HG02678 (cell line): Measurements from ENCODE around the gene USB1.

Experiments
- ATAC-seq: cut with Tn5 transposase; IDR thresholded peaks from one replicate; pipeline ENCODE4 v1.9.1; 2021; ENCODE audit warnings: mild to moderate bottlenecking, moderate library complexity; ENCODE audit not compliant: unreplicated experiment

The USB1 gene

GRCh38 chr16:58013201-58013956 lies 12.2 kb downstream of the USB1 start:
- ATAC-seq, result no peak

DNA sequence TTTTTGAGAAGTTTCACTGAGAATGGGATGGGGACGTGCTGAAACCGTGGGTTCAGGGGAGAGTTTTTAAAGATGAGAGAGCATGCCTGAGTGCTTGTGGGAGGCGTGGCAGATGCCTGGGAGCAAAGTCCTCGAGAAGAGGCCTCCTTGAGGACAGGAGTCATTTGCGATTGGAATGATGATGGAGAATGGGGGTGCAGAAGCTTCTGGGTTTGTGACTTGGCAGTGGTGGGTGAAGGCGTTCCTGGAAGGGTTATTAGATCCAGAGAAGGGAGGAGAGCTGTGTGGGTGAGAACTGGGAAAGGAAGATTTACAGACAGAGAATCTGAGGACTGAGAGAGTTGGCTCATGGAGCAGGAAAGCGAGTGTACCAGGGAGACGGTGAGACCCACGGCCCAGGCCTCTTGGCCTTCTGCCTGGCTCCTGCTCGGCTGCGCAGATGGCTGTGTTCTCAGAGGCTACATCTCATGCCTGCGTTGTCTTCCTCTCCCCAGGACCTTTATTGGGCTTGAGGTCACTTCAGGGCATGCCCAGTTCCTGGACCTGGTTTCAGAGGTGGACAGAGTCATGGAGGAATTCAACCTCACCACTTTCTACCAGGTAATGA lies 15.7 kb downstream of the USB1 start:
- no peak for ATAC-seq

- ATAC-seq, result no peak
Observed at GRCh38 chr16:58018803-58019202, 17.6 kb downstream of the USB1 start.

- ATAC-seq, result no peak
Observed at GRCh38 chr16:58019866-58020538, 18.8 kb downstream of the USB1 start.

- no peak for ATAC-seq
Observed at GRCh38 chr16:58020628-58021521, 19.7 kb downstream of the USB1 start.

DNA sequence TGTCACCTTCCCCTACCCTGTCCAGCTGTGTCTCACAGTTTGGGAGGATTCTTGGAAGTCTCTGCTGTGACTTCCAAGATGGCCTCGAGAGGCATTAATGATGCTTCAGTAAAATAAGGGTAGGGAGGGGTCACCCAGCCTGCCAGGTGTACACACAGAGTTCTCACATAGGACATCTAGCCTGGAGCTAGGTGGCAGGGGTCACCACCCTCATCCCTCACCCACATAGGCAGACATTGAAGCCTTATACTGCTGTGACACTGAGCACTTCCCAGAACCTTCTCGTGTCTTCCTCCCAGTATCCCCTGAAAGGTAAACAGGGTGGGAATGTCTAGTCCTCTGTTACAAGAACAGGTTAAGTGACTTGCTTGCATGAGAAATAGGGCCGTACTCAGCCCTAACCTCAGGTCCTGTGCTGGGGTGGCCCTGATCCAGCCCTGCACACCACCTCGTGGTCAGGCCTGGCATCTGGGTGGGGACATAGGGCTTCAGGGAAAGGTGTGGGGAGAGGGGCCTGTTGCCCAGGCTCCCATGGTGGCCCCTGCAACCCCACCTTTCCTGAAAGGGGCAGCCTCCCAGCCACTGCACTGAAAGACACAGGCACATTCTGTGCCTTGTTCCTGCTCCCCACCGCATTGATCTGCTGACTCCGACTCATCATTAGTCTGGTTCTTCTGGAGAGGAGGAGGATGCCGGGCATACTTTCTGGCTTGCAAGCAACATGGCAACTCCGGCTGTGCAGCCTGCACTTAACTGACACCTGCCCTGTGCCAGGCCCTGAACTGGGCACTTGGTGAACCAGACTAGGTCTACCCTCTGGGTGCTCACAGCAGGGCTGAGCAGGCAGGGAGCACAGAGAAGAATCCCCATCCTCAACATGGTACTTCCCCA lies 20.7 kb downstream of the USB1 start:
- no peak for ATAC-seq

GRCh38 chr16:58022601-58023371 lies 21.6 kb downstream of the USB1 start:
- no peak for ATAC-seq

DNA sequence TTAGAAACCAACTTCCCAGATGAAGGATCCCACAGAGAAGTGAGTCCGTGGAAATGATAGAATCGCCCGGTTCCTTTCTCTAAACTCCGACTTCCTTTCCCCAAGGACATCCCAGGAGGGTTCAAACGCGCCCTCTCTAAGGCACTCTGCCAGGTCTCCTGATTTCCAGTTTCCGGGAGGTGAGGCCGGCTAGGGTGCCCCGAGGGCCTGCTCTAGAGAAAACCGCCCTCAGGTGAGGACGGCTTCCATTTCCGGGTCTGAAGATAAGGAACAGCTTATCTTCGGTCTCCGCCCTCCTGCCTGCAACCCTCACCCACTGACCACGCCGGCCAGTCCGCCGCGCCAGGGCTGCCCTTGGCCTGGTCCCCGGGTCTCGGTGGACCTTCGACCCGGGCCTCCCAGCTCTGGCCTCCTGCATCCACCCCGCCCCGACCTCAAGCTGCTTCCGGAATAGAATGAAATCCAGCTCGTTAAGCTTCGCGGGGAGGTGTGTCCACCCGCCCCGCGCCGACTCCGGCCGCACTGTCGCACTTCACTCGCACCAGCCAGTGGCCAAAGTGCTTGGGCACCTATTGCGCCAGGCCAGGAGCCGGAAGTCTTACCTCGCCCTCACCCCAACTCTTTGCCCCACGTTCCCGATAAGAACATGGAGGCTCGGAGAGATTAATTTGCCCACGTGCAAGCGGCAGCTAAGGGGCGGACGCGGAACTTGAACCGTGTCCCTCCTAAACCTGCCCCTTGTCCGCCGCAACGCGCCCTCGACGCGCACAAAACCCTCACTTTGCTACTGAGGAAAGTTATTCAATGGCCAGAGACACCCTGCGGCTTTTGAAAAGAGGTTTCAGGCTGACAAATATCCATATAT lies 23.5 kb downstream of the USB1 start:
- ATAC-seq, result no peak

DNA sequence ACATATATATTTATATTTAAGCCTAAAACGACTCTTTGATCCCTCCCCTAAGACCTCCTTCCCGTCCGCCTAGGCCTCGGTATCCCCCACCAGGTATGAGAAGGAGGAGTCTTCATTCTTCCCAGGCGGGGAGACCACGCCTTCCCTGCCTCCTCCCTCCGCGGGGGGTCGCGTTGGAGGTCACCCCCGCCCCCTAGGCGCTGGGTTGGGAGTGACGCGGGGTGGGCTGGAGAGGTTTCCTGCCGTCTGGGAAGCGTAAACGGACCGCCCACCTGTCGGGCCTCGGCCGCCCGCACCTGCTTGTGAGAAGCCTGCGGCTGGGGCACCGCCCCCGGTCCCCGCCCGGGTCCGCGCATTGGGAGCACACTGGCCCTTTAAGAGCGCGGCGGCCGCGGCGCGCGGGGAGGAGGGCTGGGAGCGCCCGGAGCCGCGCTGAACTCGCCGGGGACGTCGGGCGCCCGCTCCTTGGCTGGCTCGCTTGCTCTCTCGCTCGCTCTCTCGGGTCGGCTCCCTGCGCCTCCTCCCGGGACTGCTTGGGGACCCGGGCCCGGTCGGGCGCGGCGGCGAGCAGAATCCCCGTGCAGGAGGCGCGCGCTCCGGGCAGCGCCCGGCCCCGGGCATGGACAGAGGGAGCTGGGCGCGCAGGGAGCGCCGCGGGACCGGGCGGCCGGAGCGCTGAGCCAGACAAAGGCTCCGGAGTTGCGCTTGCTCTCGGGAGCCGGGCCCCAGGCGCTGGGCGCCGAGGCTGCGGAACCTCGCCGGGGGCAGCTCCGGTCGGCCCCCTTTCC lies 24.3 kb downstream of the USB1 start, which contains the start of gene MMP15:
Gene MMP15, plus strand, starts transcription at position 404 of the 788 bp plus-strand sequence. CDS start 597 bp downstream, outside the sequence.
- peak; percentile 64 for ATAC-seq

DNA sequence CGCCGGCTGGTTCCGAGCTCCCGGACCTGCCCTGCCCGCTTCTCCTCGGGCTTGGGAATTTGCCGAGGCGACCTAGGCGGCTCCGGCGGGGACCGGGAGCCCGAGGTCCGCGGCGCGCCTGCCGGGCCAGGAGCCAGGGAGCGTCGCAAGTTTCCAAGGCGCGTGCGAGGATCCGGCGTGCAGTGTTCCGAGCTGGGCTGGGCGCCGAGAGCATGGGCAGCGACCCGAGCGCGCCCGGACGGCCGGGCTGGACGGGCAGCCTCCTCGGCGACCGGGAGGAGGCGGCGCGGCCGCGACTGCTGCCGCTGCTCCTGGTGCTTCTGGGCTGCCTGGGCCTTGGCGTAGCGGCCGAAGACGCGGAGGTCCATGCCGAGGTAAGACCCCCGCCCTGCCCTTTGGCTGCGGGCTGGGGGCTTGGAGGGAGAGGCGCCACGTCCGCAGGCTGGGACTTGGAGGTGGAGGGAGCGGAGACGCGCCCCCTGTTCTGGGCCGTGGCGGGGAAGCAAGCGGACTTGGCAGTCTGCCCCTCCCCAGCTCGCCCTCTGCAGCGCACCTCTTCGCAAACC lies 25.0 kb downstream of the USB1 start:
- peak; percentile 17 for ATAC-seq

DNA sequence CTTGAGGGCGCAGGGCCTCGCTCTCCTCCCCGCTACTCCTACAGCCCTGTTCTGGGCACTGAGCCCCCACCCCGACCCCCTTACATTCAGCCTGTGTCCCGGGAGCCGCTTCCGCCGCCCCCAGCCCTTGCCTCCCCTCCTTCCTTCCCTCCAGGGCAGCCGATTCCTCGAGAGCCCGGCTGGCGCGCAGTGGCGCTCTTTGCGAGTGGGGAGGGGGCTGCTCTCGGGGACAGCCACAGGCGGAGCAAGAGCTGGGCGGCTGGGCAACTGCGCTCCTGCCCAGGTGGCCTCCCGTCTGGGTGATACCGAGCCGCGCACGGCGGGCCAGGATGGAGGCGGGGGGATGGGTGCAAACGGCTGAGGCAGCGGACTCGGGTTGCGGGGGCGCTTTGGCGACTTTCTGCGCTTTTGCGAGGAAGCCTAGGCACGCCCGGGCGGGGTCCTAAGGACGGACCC lies 25.5 kb downstream of the USB1 start:
- no peak for ATAC-seq

- ATAC-seq, result no peak
Observed at GRCh38 chr16:58027161-58027915, 26.1 kb downstream of the USB1 start.

- no peak for ATAC-seq
Observed at GRCh38 chr16:58027916-58028455, 26.8 kb downstream of the USB1 start.

DNA sequence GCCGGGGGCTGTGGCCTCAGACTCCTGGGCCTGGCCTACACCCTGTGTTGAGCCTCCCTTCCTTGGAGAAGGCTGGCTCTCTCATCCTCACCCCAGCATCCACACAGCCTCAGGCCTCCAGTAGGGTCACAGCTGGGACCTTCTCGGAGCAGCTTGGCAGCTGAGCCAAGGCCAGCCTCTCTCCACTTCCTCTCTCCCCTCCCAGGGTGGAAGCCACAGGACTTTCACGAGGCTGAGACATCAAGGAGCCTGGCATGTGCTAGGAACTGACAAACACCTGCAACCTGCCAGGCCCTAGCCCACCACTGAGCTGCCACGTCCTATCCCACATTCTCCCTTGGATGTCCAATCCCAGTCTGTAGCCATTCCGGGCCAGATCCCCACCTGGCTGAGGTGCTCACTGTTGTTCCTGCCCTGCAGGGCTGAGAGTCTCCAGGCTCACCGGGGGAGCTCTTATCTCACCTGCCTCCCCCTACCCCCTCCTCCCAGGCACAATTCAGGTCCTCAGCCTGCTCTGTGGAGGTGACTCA lies 27.4 kb downstream of the USB1 start:
- no peak for ATAC-seq

GRCh38 chr16:58029410-58029809 lies 28.2 kb downstream of the USB1 start:
- no peak for ATAC-seq
